Measurements from ENCODE around the gene ADARB2.
"Not testable (repeated sequence)": the region's sequence is repeated elsewhere in the genome, so short reads cannot be mapped to it uniquely, and the experiment has no call there.

ADARB2 gene

DNA sequence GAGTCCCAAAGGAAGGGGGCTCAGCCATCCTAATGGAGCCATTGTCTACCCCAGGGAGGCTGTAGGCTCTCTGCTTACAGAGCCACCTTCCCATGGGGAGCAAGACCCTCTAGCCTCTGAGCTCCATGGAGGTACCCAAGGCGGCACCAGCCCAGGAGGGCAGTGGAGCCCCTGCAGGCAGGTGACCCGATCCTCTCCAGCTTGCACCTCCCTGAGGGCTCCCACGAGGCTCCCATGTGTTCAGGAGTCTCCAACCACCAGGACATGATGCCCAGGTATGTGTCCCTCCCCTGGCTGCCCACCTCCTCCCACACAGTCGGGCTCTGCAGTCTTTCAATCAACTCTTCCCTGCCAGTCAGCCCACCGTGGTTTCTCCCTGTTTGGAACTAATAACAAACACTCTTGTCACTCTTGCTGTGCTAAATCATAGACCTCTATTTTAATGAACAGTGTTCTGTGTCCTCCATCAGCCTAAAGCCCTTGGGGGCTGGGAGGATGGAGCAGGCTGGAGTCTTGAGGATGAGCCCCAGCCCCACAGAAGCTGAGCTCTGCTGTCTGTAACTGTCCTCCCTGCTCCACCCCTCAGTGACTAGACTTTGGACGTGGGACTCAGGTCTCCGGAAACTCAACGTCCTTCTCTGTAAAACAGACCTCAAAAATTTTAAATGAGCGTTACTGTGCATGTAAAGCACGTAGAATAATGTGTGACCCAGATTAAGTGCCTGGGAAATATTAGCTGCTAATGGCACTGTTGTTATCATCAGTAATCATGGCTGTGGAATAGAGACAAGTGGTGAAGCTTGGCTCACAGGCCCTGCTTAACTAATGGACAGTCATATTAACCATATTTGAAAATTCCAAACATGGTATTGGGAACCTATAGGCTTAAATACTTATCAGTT, 382.3 kb downstream of the ADARB2 start:
- no peak for DNase-seq (ENCODE audit: low read depth in 2 of 2)

DNA sequence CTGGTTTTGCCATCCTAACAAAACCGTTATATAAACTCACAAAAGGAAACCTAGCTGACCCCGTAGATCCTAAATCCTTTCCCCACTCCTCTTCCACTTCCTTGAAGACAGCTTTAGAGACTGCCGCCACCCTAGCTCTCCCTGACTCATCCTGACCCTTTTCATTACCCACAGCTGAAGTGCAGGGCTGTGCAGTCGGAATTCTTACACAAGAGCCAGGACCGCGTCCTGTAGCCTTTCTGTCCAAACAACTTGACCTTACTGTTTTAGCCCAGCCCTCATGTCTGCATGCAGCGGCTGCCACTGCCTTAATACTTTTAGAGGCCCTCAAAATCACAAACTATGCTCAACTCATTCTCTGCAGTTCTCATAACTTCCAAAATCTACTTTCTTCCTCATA, 385.0 kb downstream of the ADARB2 start:
- not testable (repeated sequence) for DNase-seq (ENCODE audit: low read depth in 2 of 2)

DNA sequence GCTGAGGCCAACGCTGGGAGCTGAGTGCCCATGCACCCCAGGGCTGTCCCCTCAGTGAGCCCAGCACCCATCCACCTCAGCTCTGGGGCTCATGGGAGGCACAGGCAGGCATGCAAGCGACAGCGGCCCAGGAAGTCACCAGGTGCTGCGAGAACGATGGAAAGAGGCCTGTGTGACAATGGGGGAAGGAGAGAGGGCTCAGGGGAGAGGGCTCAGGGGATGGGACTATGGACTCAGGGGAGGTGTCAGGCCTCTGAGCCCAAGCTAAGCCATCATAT, 388.6 kb downstream of the ADARB2 start:
- DNase-seq (ENCODE audit: low read depth in 2 of 2), result no peak

DNA sequence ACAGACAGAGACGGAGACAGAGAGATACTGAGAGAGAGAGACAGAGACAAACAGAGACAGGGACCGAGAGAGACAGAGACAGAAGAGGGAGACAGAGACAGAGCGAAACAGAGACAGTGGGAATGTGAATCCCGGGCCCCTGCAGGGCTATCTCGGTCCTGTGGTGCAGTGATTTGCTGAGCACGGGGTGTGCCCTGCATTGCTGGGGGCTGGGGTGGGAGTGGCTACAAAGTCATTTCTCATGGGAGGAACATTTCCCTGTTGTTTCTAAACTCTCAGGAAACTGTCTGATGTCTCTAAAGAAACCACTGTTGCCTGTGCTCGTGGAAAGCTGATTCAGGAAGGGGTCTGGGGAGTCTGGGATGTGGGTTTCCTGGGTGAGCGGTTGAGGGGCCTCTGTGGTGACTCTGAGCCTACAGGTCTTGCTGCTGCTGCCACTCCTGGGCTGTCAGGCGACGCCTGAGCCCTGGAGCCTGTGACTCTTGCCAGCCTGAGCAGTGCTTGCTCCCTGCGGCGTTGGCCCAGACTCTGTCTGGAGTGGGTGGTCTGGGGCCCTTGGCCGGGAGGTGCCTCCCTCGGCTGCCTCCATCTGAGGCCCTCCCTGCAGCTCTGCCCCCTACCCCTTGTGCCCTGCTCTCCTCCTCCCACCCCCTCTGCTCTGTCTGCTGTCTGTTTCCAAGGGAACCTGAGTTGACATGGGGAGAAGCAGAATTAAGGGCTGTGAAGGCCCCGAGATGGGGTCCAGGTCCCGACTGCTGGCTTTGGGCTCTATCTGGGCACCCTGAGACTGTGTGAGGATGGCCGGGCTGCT, 389.2 kb downstream of the ADARB2 start:
- no peak for DNase-seq (ENCODE audit: low read depth in 2 of 2)

DNA sequence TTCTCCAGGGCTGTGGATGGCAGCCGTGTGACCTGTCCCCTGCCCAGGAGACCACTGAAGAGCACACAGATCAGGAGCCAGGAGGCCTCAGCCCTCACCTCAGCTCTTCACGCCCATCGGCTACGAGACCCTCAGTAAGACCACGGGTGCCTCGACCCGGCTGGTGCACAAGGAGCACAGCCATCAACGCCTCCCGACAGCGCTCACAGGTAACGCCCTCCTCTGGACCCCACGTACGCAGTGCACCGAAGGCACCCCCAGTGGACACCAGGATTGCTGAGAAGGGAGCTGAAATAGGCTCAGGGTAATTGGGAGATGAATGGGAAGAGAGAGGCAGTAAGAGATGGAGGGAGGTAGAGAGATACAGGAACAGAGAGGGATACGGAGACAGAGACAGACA, 389.8 kb downstream of the ADARB2 start:
- DNase-seq (ENCODE audit: low read depth in 2 of 2), result no peak

DNA sequence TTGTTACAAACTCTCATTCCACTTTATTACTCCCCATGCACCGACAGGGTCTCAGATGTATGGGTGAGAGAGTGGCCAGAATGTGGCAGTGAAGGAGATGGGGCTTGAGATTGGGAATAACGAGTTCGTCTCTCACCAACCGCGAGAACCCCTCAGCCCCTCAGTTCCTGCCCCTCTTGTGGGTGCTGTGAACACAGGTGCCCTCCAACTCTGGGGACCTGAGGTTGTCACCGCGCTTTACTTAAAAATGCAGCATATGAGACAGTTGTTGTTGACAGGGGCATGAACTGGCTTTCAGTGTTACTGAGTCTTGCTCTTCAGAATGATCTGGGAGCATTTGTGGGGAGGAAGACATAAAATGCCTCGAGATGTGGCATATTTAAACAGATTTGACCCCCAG, 391.1 kb downstream of the ADARB2 start:
- no peak for DNase-seq (ENCODE audit: low read depth in 2 of 2)

DNA sequence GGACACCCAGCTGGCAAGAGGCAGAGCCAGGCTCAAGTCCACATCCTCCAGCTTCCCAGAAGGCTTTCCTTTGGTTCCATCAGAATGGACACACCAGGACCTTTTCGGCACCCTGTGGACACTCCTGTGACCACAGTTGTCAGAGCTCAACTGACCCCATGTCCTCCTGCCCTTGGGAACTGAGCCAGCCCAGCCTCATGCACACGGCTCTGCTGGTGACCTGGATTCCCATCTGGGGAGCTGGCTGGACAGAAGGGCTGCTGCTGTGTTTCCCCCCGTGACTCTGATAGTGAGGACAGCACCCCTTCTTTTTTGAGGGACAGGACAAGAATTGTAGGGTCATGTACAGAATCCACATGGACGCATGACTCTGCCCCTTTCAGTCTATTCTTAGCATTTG, 392.0 kb downstream of the ADARB2 start:
- DNase-seq (ENCODE audit: low read depth in 2 of 2), result no peak

DNA sequence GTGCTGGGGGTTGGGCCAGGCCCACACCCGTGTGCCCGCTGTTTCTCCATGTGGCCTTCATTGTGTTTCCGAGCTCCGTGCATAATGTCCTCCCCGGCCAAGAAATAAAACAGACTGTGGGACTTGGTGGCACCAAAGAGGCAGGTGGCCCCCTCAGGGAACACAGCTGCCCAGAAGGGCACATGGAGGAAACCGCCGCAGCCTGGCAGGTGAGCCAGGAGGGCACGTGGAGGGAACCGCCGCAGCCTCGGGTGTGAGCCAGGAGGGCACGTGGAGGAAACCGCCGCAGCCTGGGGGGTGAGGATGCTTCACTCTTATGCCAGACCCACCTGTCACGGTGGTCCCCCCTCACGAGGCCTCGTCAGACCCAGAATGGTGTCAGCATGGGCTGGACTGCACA, 392.5 kb downstream of the ADARB2 start:
- DNase-seq (ENCODE audit: low read depth in 2 of 2), result no peak

DNA sequence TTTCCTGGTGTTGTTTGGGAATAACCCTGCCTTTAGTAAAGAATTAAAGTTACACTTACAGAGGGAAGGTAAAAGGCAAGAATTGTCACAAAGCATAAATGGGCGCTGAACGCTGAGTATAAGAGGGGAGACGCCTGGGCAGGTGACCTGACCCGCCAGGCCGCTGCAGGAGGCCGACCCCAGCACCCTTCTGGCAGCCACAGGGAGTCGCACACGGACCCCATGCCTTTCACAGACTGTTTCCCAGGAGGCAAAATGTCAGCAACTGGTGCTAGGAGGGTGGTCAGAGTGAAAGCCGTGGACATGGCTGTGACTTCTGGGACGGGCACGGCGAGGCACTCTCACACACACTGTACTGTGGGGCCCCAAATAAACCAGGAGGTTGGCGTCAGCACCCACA, 392.9 kb downstream of the ADARB2 start:
- DNase-seq (ENCODE audit: low read depth in 2 of 2), result no peak

DNA sequence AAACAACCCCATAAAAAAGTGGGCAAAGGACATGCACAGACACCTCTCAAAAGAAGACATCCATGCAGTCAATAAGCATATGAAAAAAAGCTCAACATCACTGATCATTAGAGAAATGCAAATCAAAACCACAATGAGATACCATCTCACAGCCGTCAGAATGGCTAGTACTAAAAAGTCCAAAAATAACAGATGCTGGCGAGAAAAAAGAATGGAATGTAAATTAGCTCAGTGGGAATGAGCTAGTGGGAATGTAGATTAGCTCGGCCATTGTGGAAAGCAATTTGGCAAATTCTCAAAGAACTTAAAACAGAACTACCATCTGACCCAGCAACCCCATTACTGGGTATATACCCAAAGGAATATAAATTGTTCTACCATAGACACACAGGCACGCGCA, 394.1 kb downstream of the ADARB2 start:
- no peak for DNase-seq (ENCODE audit: low read depth in 2 of 2)

DNA sequence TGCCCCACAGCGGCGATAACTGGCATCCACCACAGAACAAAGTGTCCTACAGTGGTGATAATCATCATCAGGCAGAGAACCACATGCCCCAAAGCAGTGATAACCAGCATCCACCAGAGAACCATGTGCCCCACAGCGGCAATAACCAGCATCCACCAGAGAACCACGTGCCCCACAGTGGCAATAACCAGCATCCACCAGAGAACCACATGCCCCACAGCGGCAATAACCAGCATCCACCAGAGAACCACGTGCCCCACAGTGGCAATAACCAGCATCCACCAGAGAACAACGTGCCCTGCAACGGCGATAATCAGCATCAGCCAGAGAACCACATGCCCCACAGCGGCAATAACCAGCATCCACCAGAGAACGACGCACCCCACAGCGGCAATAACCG, 396.3 kb downstream of the ADARB2 start:
- DNase-seq (ENCODE audit: low read depth in 2 of 2), result not testable (repeated sequence)

DNA sequence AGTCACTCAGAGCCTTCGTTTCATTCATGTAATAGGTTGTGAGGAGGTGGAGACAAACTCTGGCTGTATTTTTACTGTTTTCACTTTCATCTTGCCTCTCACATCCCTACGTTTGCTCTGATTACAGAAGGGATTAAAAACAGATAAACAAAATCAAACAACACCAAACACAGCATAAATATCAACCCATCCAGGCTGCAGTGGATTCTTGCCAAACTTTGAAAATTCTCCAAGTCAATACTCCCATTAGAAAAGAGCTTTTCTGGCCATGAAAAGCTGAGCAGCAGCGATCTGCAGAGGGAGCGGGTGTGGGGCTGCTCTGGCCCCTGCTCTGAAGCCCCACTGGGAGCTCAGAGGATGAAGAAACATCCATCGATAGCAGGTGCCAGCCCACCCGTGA, 397.9 kb downstream of the ADARB2 start:
- DNase-seq (ENCODE audit: low read depth in 2 of 2), result no peak

DNA sequence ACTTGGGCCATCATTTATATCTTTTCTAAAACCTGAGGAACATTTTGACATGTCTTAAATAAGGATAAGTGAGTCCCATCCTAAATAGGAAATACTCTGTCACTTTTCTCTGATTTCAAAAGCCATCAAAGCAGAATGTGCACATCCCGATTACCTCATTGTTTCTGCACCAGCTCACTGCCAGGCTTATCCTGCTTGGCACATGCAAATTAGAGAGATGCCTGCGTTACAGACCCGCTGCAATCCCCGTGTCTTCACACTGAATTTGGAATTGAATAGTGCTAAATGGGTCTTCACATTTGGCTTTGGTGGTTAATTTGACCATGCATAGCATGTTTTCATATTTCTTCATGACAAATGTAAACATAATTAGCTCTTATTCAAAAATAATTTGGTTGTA, 401.7 kb downstream of the ADARB2 start:
- no peak for DNase-seq (ENCODE audit: low read depth in 2 of 2)

DNA sequence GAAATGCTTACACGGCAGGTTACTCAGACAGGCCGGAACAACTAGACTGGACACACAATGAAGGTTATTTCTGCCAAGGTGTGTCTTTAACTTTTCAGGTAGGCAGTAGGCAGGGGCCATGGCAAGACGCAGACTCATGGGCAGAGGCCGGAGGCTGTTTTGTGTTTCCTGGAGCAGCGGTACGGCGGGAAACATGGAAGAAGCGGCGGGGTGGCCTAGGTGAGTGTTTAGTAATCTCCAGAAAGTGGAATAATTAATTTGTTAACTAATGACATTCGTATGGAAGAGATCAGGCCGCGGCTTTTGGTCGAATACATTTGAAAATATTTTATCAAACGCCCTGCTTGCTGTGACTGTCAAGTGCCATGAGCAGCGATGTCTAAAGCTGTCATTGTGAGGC, 403.3 kb downstream of the ADARB2 start:
- DNase-seq (ENCODE audit: low read depth in 2 of 2), result no peak

DNA sequence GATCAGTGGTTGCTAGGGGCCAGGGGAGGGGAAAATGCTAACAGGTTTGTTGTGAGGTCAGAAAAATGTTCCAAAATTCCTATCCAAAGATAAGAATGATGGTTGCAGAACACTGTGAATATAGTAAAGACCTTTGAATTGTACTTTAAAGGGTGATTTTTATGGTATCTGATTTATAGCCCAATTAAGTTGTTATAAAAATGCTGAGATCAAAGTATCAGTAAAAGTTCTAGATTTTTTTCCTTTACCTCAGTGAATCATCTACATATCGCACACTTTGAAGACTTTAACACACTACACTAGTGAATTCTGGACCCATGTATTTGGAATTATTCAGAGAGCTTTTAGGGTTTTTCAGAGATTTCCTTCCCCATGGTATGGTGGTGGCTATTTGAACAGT, 405.8 kb downstream of the ADARB2 start:
- DNase-seq (ENCODE audit: low read depth in 2 of 2), result no peak

DNA sequence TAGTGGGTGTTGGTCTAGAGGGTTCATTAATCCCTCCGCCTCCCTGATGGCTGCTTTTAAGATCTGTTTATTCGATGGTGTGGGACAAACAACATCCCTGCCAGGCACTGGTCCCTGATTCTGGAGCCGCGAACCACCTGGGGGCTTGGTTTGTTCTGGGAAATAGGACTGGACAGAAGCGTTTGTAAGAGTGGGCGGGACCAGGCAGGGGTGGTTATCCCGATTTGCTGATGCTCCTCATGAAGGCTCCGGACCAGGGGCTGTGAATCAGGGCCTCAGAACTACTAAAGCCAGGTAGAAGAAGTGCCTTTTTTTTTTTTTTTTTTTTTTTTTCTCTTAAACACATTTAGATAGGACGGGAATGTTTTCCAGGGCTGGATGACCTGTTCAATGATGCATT, 407.7 kb downstream of the ADARB2 start:
- no peak for DNase-seq (ENCODE audit: low read depth in 2 of 2)

DNA sequence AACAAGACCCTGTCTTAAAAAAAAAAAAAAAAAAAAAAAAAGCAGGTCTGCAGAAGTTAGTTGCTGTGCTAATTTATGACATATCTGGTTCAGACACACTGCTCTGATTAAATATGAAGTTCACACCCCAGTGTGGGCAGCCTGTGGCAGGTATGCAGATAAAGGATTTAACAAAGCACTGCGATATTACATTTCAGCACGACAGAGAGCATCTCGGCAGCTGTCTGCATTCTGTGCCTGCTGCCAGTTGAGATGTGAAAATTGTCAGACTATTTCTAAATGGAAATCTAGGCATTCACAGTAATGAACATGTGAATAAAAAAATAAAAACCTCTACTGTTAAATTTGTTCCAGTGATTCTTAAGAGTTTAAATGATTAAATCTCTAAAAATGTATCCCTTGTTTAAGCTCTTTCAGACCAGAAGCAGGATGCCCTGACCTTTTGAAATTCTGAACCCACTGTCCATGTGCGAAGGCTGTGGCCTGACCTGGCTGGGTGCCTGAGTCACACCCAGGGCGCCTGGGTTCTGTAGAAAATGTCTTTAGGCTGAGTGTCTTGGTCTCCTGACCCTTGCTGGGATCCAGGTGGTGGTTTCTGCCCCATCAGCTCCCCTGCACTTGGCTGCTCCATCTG, 408.2 kb downstream of the ADARB2 start:
- no peak for DNase-seq (ENCODE audit: low read depth in 2 of 2)

DNA sequence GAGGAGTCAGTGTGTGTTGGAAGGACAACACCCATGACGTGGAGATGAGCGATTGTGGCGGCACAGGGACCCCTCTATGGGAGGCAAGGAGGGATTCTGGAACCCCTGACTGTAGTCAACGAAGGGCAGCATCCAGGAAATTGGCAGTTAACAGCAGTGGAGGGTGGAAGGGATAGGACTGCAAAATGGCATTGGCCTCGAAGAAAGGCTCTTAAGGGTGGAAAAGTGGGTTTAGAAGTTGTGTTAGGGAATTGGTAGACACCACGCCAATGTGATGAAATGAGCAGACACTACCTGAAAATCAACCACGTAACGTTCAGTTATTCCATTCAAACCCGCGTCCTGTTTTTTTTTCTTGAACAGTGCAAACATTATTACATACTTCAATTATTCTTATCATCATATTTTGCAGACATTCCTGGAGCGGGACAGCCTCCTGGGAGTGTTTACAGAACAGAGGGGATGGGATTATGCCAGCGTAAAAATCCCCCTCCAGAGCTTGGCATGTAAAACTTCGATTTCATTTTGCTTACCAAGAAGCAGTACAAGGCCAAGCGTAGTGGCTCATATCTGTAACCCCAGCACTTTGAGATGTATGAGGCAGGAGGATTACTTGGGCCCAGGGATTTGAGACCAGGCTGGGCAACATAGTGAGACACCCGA, 409.0 kb downstream of the ADARB2 start:
- DNase-seq (ENCODE audit: low read depth in 2 of 2), result no peak

DNA sequence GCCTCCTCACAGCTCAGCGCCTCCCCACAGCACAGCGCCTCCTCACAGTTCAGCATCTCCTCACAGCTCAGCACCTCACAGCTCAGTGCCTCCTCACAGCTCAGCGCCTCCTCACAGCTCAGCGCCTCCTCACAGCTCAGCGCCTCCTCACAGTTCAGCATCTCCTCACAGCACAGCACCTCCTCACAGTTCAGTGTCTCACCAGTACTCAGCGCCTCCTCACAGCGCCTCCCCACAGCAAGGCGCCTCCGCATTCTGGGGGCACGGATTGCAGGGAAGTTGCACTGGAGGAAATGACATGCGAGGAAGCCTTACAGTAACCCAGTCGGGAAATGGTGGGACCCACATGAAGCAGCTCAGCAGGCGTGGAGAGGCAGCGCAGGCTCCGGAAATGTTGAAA, 409.6 kb downstream of the ADARB2 start:
- DNase-seq (ENCODE audit: low read depth in 2 of 2), result no peak

DNA sequence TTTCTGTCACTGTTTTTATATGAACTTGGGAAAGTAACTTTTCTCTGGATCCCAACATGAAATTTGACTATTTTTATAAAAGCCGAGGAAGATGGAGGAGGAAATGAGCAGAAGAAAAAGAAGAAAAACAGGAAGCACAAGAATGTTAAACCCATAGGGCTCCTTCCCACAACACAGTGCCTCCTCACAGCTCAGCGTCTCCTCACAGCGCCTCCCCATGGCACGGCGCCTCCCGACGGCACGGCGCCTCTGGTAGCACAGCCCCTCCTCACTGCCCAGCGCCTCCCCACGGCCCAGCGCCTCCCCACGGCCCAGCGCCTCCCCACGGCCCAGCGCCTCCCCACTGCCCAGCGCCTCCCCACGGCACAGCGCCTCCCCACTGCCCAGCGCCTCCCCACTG, 410.8 kb downstream of the ADARB2 start:
- not testable (repeated sequence) for DNase-seq (ENCODE audit: low read depth in 2 of 2)

DNA sequence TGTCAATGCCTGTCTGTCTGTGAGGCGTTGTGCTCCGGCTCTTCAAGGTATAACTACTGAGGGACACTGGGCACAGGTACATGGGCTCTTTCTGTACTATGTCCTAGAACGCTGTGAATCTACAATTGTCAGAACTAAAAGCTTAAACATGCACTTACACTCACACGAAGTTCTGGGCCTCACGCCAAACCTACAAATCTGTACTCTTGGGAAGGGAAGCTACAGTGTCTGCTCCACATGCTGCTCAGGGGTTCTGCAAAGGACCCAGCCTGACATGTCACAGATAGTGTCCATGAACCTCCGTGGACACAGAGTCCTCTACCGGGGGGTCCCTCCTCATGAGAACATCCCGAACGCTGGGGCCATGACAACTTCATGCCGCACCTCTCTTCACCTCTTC, 412.4 kb downstream of the ADARB2 start:
- no peak for DNase-seq (ENCODE audit: low read depth in 2 of 2)

DNA sequence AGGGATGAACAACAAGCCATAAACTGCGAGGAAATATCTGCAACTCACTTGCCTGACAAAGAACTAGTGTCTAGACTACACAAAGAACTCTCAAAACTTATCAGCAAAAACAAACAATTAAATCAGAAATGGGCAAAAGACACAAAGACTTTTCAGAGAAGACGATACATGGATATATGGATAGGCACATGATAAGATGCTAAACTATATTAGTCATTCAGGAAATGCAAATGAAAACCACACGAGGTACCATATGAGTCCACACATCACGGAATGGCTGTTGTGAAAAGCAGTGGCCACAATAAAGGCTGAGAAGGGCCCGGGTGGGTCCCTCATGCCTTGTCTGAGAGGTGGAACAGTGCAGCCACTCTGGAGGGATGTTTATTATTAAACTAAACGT, 413.4 kb downstream of the ADARB2 start:
- no peak for DNase-seq (ENCODE audit: low read depth in 2 of 2)
